Measurements from ENCODE around the gene STEEP1. TPM values are rescaled to one million over a fixed set of nuclear protein-coding genes. Genes with fewer than 3 reads are reported as not detected.

STEEP1 gene
- polyA plus RNA-seq (2013, experiment 1 of 2) = 16.6 TPM
- 17.1 TPM for polyA plus RNA-seq (2013, experiment 2 of 2)

DNA sequence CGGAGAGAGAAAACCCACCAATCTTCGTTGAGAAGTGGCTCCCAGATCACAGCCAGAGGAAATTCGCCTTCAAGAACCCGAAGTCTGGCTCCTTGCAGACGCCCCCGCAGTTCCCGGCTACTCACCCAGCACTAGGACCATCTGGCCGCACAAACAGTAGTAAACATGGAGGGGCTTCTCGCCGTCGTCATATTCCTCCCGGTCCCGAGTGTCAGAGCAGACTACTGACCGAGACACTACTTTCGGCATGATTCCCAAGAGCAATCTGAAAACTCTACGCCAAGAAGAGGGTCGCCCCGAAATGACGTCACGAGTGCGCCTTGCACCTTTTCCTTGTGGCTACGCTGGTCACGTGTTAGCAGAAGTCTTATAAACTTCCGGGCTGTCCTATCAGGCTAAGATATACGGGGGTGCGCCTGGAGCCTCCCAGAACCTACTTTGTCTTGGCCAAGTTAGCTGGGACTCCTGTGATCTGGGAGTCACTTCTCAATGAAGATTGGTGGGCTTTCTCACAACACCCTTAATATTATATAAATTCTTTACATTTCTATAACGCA lies at the start of gene STEEP1:
TSS of gene STEEP1 (minus strand) at position 303 of the 557 bp plus-strand sequence. CDS start at position 249, 54 bp downstream.
- no peaks in the 10 kb centered on the region for H3K27me3 ChIP-seq (ENCODE audit: insufficient read depth, low read length)
- no peaks in the 10 kb centered on the region; the same call in 1 of the 2 replicates for H3K36me3 ChIP-seq (ENCODE audit: insufficient read depth, low read length)
- no peaks in the 10 kb centered on the region for H3K9me3 ChIP-seq (ENCODE audit: insufficient read depth, low read depth, low read length)
- peak within 1 kb of the TSS; percentile 94 for H3K4me3 ChIP-seq (ENCODE audit: low read length)
- WGBS = under 1% methylated on average over 26 of the region's 27 CpGs
- peak within 1 kb of the TSS; percentile 84 for H3K9ac ChIP-seq (ENCODE audit: low read depth, low read length)
- H3K27ac ChIP-seq (ENCODE audit: low read depth, low read length) = peak within 1 kb of the TSS; percentile 55; the same call in 1 of the 2 replicates
- no peaks in the 10 kb centered on the region for H3K4me1 ChIP-seq (ENCODE audit: insufficient read depth, low read length)

GRCh38 chrX:119614776-119615175 lies 49.6 kb upstream of the STEEP1 start:
- no peaks in the 10 kb centered on the region for H3K27me3 ChIP-seq (ENCODE audit: insufficient read depth, low read length)
- no peaks in the 10 kb centered on the region for H3K9me3 ChIP-seq (ENCODE audit: insufficient read depth, low read depth, low read length)
- no peak overlapping the region for H3K27ac ChIP-seq (ENCODE audit: low read depth, low read length)
- peaks cover 17% of the 10 kb centered on the region for H3K4me1 ChIP-seq (ENCODE audit: insufficient read depth, low read length)
- H3K9ac ChIP-seq (ENCODE audit: low read depth, low read length) = no peak overlapping the region
- 95% methylated on average over 13 of the region's 13 CpGs for WGBS
- no peaks in the 10 kb centered on the region for H3K36me3 ChIP-seq (ENCODE audit: insufficient read depth, low read length)
- H3K4me3 ChIP-seq (ENCODE audit: low read length) = no peak overlapping the region

GRCh38 chrX:119607018-119607389 lies 41.8 kb upstream of the STEEP1 start:
- Histone ChIP-seq H3K4me3 (ENCODE audit: low read length) (peak overlapping the region; percentile 96; the same call in 1 of the 2 replicates), H3K9me3 (ENCODE audit: insufficient read depth, low read depth, low read length) (no peaks in the 10 kb centered on the region), H3K36me3 (ENCODE audit: insufficient read depth, low read length) (no peaks in the 10 kb centered on the region; the same call in 1 of the 2 replicates), H3K27me3 (ENCODE audit: insufficient read depth, low read length) (peaks cover 27% of the 10 kb centered on the region), H3K9ac (ENCODE audit: low read depth, low read length) (no peak overlapping the region), H3K4me1 (ENCODE audit: insufficient read depth, low read length) (no peaks in the 10 kb centered on the region), H3K27ac (ENCODE audit: low read depth, low read length) (no peak overlapping the region)
- WGBS = 80% methylated on average over 3 of the region's 7 CpGs

GRCh38 chrX:119606280-119607017 lies 41.2 kb upstream of the STEEP1 start, which contains the start of gene NKRF:
TSS of gene NKRF (minus strand) at chrX:119606424.
- 15% methylated on average over 45 of the region's 46 CpGs for WGBS
- peak within 1 kb of the TSS; percentile 96 for H3K4me3 ChIP-seq (ENCODE audit: low read length)
- H3K9ac ChIP-seq (ENCODE audit: low read depth, low read length) = peak within 1 kb of the TSS; percentile 95
- no peaks in the 10 kb centered on the region for H3K4me1 ChIP-seq (ENCODE audit: insufficient read depth, low read length)
- H3K27ac ChIP-seq (ENCODE audit: low read depth, low read length) = peak within 1 kb of the TSS; percentile 65; the same call in 1 of the 2 replicates
- H3K9me3 ChIP-seq (ENCODE audit: insufficient read depth, low read depth, low read length) = no peaks in the 10 kb centered on the region
- H3K27me3 ChIP-seq (ENCODE audit: insufficient read depth, low read length) = peaks cover 27% of the 10 kb centered on the region
- H3K36me3 ChIP-seq (ENCODE audit: insufficient read depth, low read length) = no peaks in the 10 kb centered on the region; the same call in 1 of the 2 replicates

- peak overlapping the region; percentile 65; the same call in 1 of the 2 replicates for H3K27ac ChIP-seq (ENCODE audit: low read depth, low read length)
Observed at GRCh38 chrX:119605464-119606279, 40.5 kb upstream of the STEEP1 start.

GRCh38 chrX:119604766-119605463 lies 39.7 kb upstream of the STEEP1 start:
- Histone ChIP-seq H3K27ac (ENCODE audit: low read depth, low read length) (no peak overlapping the region), H3K27me3 (ENCODE audit: insufficient read depth, low read length) (peaks cover 27% of the 10 kb centered on the region), H3K36me3 (ENCODE audit: insufficient read depth, low read length) (no peaks in the 10 kb centered on the region; the same call in 1 of the 2 replicates), H3K9ac (ENCODE audit: low read depth, low read length) (peak overlapping the region; percentile 50; the same call in 1 of the 2 replicates), H3K4me1 (ENCODE audit: insufficient read depth, low read length) (no peaks in the 10 kb centered on the region), H3K9me3 (ENCODE audit: insufficient read depth, low read depth, low read length) (no peaks in the 10 kb centered on the region), H3K4me3 (ENCODE audit: low read length) (peak overlapping the region; percentile 96)
- WGBS = 19% methylated on average over 15 of the region's 17 CpGs

More at GRCh38 chrX:119605464-119606279, 40.5 kb upstream of the STEEP1 start:
- H3K36me3 ChIP-seq (ENCODE audit: insufficient read depth, low read length) = no peaks in the 10 kb centered on the region; the same call in 1 of the 2 replicates
- 1% methylated on average over 68 of the region's 68 CpGs for WGBS
- peaks cover 27% of the 10 kb centered on the region for H3K27me3 ChIP-seq (ENCODE audit: insufficient read depth, low read length)
- no peaks in the 10 kb centered on the region for H3K9me3 ChIP-seq (ENCODE audit: insufficient read depth, low read depth, low read length)
- H3K4me1 ChIP-seq (ENCODE audit: insufficient read depth, low read length) = no peaks in the 10 kb centered on the region
- peak overlapping the region; percentile 96 for H3K4me3 ChIP-seq (ENCODE audit: low read length)
- peak overlapping the region; percentile 95 for H3K9ac ChIP-seq (ENCODE audit: low read depth, low read length)

- no peak overlapping the region for H3K9ac ChIP-seq (ENCODE audit: low read depth, low read length)
- WGBS = 87% methylated on average over 9 of the region's 9 CpGs
- H3K4me1 ChIP-seq (ENCODE audit: insufficient read depth, low read length) = no peaks in the 10 kb centered on the region
- peaks cover 21% of the 10 kb centered on the region for H3K27me3 ChIP-seq (ENCODE audit: insufficient read depth, low read length)
- no peak overlapping the region for H3K27ac ChIP-seq (ENCODE audit: low read depth, low read length)
- H3K4me3 ChIP-seq (ENCODE audit: low read length) = no peak overlapping the region
- H3K9me3 ChIP-seq (ENCODE audit: insufficient read depth, low read depth, low read length) = no peaks in the 10 kb centered on the region
- no peaks in the 10 kb centered on the region; the same call in 1 of the 2 replicates for H3K36me3 ChIP-seq (ENCODE audit: insufficient read depth, low read length)
Observed at GRCh38 chrX:119602701-119603255, 37.6 kb upstream of the STEEP1 start.

- H3K4me3 ChIP-seq (ENCODE audit: low read length) = no peak overlapping the region
- H3K27ac ChIP-seq (ENCODE audit: low read depth, low read length) = no peak overlapping the region
- no peaks in the 10 kb centered on the region for H3K27me3 ChIP-seq (ENCODE audit: insufficient read depth, low read length)
- H3K36me3 ChIP-seq (ENCODE audit: insufficient read depth, low read length) = peaks cover 48% of the 10 kb centered on the region
- H3K4me1 ChIP-seq (ENCODE audit: insufficient read depth, low read length) = no peaks in the 10 kb centered on the region
- no peaks in the 10 kb centered on the region for H3K9me3 ChIP-seq (ENCODE audit: insufficient read depth, low read depth, low read length)
- WGBS = 93% methylated on average over 5 of the region's 5 CpGs
- H3K9ac ChIP-seq (ENCODE audit: low read depth, low read length) = no peak overlapping the region
Observed at GRCh38 chrX:119589810-119590209, 24.6 kb upstream of the STEEP1 start.

DNA sequence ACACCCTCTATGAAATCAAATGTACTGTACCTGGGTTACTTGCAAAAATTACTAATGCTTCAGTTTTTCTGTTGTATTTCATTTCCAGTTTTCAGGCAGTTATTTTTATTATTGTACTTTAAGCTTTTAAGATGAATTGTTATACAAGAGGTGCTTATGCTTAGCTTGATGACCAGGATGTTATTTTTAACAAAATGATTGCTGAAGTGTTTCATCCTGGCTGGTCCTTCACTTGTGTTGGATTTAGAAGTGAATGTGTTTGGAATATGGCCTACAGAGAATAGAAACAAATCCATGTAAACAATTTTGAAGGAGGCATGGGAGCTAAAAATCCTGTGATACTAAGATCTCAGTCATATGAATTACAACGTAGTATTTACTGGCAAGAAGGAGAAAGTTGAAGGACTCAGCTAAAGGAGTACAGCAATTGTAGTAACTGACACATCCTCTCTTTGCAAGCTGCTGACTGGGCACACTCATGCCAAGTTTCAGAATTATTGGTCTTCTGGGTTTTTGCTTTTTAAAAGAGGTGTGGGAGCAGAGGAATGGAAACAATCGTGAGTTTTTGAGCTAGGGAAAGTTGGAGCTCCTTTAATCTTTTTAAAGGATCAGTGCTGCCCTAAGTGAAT lies 18.3 kb upstream of the STEEP1 start:
- no peak overlapping the region for H3K4me3 ChIP-seq (ENCODE audit: low read length)
- H3K27ac ChIP-seq (ENCODE audit: low read depth, low read length) = no peak overlapping the region
- H3K36me3 ChIP-seq (ENCODE audit: insufficient read depth, low read length) = peaks cover 12% of the 10 kb centered on the region; the same call in 1 of the 2 replicates
- no peak overlapping the region for H3K9ac ChIP-seq (ENCODE audit: low read depth, low read length)
- no peaks in the 10 kb centered on the region for H3K9me3 ChIP-seq (ENCODE audit: insufficient read depth, low read depth, low read length)
- H3K4me1 ChIP-seq (ENCODE audit: insufficient read depth, low read length) = no peaks in the 10 kb centered on the region
- H3K27me3 ChIP-seq (ENCODE audit: insufficient read depth, low read length) = no peaks in the 10 kb centered on the region
- 87% methylated on average over 2 of the region's 2 CpGs for WGBS

DNA sequence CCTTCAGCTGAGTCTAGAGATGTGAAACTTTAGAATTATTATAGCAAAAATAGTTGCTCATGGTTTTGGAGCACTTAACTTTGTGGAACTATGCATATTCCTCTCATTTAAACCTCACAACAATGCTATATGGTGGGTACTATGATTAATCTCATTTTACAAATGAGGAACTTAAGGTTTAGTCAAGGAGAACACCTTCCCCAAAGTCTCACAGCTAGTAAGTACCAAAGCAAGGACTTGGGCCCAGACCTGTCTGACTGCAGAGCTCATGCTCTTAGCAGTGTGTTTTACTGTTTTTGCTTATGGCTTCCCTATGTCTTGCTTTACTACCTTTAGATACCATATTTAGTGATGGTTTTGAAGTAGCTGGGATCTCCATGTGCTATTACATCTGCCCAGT lies 14.2 kb upstream of the STEEP1 start:
- H3K36me3 ChIP-seq (ENCODE audit: insufficient read depth, low read length) = peaks cover 22% of the 10 kb centered on the region; the same call in 1 of the 2 replicates
- no peaks in the 10 kb centered on the region for H3K27me3 ChIP-seq (ENCODE audit: insufficient read depth, low read length)
- no peaks in the 10 kb centered on the region for H3K9me3 ChIP-seq (ENCODE audit: insufficient read depth, low read depth, low read length)
- H3K4me1 ChIP-seq (ENCODE audit: insufficient read depth, low read length) = no peaks in the 10 kb centered on the region
- no peak overlapping the region for H3K27ac ChIP-seq (ENCODE audit: low read depth, low read length)
- H3K9ac ChIP-seq (ENCODE audit: low read depth, low read length) = no peak overlapping the region
- no peak overlapping the region for H3K4me3 ChIP-seq (ENCODE audit: low read length)
